HuH-7.5 (cell line): ENCODE results near the gene RBMS3.
A peak's percentile ranks its signal among the peaks of the same experiment; 100 is the strongest.

Experiments used
- DNase-seq: peaks from one replicate; pipeline ENCODE4 v3.0.0; 2011; ENCODE audit warnings: low spot score

Gene RBMS3

DNA sequence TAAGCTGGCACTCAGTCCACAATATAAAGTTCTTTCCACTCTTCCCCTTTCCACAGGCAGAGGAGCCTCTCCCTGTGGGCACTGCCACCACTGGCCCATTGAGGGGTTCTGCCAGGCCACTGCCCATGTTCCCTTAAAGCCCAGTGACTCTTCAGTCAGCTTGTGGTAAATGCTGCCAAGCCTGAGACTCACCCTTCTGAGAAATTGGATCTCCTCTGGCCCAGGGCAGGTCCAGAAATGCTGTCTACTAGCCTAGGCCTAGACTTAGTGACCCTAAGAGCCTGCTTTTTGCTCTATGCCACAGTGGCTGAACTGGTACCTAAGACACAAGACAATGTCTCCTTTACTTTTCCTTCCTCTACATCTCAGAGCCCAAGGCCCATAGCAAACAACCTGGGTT lies 295.8 kb downstream of the RBMS3 start:
- no peak for DNase-seq

DNA sequence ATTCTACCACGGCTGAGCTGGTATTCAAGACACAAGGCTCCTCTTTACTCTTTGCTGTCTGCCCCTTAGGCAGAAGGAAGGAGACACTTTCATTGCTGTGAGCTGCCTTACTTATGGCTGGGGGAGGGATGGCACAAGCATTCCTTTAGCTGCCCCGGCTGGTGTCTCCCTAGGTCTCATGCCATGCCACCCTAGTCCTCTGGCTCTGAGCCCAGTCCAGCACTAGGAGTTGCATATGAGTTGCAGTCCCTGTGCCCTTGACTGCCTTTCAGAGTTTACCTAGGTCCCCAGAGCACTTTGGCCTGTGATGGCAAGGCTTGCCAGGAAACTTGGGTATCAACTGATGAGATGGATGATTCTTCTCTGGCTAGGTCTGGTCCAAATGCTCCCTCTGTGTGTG lies 296.4 kb downstream of the RBMS3 start:
- DNase-seq = no peak

DNA sequence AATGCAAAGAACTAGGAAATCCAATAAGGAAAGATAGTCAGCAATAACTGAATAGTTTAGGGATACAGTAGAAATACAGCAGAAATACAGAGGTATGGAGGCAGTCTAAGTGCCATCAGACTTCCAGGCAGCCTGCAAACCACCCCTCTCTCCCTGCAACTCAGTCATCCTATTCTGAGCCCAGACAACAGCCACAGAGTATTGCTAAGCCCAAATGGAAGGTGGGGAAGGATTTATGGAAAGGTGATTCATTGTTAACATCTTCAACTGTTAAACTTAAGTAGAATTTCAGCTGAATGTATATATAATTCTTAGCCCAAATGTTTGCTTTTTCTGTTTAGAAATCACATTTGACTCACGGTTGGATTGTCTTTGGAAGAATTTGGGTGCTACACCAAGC lies 300.4 kb downstream of the RBMS3 start:
- no peak for DNase-seq

DNA sequence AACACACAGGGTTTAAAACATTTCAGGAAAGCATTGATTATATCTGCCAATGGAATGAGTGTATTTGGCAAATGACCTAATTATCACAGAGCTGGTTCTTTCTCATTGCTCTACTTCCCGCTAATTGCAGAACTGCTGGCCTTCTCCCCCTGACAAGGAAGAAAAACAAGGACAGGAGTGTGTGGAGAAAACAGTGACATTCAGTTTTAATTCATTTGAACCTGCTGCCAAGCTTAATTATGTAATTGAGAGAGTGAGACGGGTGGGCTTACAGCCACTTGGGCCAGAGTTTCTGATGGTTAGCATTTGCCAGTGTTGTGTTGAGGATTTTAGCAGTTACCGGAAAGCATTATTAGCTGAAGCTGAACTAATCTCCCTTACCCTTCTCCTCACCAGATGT lies 301.4 kb downstream of the RBMS3 start:
- no peak for DNase-seq

DNA sequence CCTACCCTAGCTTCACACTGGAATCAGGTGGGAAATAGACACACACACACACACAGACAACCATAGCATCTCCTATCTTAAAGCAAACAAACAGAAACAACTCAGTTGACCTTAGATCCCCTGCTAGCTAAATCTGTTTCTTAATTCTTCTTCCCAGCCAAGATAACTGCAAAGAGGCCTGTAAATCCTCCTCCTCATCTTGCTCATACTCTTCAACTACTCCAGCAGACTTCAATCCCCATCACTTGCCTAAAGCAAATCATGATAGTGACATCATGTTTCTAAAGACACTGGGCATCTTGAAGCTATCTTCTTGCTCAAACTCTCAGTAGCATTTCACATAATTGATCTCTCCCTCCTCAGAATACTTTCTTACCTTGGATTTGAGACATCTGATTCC lies 303.0 kb downstream of the RBMS3 start:
- DNase-seq = no peak

DNA sequence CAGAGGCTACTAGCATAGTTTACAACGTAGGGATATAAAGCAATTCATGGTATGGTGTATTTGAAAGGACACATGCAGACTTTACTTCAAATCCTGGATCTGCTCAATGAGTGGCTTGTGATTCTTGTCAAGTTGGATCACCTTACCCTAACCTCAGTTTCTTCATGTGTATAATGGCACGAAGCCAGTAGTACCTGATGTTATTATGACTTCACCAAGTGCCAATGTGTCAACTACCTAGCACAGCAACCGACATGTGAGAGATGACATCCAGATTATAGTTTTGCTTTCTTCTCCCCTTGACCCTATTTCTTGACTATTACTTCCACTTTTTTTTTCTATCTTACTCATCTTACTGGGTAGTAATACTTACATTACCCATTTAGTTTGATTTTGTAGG lies 304.5 kb downstream of the RBMS3 start:
- no peak for DNase-seq

DNA sequence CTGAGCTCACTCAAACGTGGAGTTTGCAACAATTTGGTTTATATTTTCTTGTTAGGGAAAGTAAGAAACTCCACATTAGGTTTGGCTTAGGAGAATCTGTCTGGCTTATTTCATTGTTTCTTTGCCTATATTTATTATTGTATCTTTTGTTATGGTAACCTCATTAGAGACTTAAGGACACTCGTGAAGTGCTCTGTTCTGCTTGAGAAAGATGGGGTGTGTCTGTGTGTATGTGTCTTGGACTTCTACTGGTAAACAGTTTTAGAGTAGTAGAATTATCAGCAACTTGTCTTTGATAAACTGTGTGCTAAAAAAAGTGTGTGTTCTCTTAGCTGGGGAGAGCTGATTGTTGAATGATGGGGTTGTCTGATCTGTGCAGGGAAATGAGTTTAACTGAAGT lies 306.5 kb downstream of the RBMS3 start:
- DNase-seq = no peak

DNA sequence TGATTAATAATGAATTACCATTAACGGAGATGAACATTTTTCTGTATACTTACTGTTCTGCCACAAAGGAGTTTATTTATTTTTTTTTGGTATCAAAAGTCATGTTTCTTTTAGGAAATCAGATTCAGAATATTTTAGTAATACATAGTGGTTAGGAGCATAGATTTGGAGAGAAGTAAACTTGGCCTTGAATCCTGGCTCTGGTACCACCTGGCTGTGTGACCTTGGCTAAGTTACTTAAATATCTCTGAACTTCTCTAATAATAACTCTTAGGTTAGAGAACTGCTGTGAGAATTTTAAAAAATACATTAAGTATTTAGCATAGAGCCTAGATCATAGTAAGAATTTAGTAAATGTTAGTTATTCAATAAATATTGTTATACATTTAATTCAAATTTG lies 309.1 kb downstream of the RBMS3 start:
- no peak for DNase-seq

DNA sequence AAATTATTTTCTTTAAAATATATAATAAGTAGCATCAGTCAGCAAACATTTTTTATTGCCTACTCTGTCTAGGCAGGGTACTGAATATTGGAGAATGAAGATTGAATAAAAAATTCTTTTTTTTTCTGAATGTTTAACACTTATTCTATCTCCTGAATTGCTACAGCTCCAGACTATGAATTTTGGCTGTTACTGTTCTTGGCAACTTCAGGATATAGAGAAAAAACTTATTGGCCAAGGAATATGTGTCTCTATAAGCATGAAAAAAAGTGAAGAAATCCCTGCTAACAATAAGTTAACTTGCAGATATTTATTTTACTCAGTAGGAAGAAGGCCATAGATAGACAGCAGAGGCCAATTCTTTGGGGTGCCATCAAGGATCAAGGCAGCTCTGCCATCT lies 309.6 kb downstream of the RBMS3 start:
- no peak for DNase-seq

DNA sequence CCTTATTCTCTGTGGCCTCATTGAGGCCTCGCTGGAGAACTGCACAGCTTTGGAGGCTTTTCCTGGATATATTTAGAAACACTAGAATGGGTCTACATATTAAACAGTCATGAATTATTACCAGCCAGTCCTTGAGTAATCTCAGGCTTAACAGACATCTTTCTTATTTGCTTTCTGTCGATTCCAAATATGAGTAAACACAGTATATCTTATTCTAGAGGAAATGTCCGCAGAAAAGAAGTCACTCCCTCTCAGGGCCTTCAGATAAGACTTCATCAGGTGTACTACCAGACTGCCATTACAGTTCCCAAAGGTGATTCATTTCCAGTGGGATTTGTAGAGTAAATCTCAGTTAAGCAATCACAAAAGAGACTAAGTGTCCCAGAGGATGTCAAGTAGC lies 310.7 kb downstream of the RBMS3 start:
- DNase-seq = no peak

DNA sequence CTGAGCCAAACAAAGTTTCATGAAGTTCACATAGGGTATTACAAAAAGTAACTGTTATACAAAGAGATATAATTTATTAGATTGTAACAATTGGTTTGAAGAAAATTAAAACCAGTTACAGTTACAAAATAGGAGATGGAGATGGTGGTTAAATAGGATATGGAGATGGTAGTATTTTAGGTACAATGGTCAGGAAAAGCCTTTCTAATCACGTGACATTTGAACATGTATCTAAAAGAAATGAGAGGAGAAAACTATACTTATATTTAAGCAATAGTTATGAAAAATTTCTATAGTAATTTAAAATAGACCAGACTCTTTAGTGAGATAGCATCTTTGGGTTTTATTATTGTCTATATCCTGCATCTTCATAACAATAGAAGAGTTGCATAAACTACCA lies 312.9 kb downstream of the RBMS3 start:
- DNase-seq = no peak

DNA sequence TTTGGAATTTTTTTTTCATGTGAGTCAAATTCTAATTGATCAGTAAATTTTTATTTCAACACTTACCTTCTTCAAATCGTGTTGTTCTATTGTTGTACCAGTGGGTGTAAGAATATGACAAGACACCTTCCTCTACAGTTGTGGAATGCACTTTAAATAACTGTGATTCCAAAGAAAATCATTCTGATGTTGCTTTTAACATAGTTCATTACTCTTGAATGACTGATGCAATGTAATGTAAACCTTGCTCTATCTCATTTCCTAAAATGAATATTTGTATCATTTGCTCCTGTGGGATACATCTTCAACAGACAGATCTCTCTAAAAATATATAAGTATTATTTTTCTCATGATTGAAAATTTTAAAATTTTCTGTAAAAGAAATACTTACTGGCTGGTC lies 313.4 kb downstream of the RBMS3 start:
- no peak for DNase-seq

DNA sequence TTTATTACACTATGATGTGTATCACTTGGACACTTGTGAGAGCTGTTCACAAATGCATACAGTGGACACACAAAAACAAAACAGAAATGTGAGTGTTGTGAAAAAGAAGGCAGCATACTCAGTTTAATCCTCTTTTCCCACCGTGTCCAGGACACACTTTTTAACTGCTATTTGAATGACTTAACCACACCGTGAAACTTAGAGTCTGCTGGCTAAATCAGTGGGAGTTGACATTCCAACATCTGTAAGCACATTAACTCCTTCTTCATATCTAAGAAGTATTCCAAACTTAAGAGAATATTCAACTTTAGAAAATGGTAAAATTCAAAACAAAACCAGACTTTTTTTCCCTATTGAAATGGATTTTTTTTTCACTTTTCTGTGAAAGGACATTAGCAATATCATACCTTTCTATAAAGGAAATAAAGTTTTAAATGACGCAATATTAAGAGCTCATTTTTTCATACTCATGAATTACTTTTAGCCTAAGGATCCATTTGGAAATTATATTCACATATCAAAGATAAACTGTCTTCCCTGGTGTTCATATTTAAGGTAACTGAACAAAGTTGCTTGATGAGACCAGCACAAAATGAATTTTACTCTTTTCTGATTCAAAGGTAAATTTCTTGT lies 316.6 kb downstream of the RBMS3 start:
- DNase-seq = no peak

DNA sequence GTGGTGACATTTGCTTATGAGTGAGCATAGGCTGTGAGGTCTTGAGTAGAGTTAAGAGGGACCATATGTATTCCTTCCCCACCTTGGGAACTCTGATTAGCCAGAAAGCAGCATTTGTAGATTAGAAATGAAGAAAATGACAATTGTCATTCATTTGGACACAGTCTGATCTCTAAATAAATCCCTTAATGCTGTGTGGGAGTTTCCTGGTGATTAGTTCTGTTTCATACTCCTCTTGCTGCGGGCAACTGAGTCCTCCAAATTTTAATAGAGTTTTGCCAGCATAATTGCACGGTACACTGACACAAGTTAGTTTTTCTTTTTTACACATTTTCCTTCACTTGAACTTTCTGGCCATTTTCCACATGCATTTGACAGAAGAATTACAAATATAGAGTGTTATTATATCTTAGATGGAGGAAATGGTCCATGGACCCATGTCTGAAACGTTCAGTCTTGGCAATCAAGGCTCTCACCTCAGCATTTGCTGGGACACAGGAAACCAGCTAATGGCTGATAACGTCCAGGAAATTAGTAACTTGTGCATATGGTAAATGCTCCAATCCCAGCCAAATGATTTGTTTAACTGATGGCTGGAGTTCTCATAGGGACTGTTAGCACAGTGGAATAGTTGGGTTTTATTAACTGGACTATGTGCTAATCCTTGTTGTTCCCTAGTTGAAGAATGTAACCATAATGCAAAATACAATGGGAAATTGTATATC lies 321.2 kb downstream of the RBMS3 start:
- no peak for DNase-seq

DNA sequence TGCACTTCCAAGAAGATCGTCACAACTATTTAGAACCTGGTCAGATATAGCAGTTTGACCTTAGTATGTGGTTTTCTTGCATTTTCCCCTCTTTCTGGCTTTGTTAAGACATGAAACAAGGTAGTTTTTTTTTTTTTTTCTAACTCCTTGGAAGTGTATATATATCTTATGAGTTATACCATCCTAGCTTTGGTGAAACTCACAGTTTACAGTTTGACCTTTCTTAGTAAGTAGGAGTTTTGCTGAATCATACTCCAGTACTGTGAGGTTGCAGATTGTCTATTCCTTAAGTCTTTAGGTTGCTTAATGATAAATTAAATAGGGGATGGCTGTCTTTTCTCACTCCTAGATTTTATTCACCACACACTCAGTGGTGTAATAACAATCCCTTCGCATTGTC lies 325.0 kb downstream of the RBMS3 start:
- DNase-seq = no peak

DNA sequence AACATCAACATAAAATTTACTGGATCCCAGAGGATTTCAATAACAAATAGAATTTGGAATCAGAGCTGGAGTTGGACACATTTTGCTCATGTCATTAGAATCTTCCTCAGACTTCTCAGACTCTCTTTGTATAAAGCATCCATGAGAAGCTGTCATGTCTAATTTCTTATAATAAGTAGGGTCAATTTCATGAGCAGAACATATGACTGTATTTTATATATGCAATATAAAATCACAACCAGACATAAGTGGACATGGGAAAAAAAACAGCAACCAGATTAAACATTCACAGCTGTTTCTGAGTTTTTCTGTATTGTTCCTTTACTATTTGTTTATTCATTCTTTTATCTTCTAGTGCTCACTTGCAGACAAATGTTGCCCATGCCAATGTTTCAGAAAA lies 325.5 kb downstream of the RBMS3 start:
- DNase-seq = no peak

DNA sequence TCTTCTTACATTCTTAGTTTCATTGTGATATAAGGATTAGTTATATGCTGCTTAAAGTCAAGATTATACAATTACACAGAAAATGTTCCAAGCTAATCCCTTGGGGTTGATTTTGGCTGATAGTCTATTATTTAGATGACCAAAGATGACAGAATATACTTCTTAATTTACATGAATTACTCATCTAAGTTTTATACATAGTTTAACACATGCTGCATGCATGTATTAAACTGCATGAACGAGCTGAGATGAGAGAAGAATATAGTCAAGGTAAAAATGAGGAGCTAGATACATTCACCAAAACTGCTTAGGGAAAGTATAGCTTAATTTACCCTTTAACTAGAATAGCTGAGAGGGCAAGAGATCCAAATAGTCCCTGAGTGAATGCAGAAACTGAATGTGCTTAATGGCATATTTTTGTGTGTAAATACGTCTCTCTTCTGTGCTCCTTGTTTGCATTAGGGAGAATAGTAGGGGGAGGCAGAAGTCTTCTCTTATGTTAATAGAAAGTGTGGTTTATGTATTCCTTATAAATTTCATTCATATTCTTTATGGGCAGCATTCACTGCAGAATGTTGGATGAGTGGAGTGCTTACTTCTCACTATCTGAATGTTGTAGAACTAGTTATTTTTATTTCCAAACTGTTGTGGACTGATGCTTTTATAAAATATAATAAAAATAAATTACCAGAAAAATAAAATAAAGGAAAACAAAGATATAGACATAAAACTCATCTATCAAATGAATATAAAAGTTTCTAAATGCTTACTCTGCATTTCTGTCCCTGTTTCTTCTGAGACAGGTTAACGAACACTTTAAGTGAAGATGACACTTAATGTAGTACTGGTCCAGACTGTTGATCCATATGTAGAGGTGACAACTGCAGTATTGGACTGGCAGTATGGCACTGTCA lies 327.8 kb downstream of the RBMS3 start:
- no peak for DNase-seq

DNA sequence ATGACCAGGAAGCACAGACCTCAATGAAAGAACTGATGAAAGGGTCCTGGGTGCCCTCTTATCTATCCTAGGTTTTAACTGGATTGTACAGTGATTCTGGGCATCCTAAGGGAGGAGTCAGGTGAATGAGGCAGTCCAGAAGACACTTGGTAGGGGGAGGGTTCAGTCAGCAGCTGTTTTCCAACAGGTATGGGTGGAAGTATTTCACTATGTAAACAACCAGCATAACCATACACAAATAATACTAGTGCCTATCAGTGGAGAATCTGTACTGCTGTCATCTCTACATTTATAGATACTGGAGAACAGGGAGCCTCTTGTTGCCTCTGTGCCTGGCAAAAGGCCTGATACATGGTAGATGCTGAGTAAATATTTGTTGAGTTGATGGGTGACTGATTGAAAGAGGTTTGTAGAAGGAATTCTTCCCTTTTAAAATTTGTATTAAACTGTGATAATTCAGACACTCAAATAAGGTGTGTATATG lies 328.5 kb downstream of the RBMS3 start:
- DNase-seq = peak; percentile 5

DNA sequence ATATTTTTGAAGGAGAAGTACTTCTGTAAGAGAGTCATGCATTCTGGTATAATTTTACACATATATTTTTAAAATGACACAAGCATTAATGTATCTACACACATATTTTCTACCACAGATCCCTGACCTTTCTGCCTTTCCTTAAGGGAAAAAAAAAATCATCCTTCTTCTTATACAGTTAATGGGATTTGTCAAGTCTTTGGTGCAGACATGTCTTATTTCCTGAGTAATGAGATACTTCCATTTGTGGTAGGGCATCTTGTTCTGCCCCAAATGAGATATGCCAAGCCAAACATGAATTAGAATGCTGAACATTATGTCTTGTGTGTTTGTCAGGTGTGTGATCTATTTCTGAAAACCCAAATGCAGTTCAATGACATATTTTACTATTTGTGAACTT lies 329.9 kb downstream of the RBMS3 start:
- no peak for DNase-seq

DNA sequence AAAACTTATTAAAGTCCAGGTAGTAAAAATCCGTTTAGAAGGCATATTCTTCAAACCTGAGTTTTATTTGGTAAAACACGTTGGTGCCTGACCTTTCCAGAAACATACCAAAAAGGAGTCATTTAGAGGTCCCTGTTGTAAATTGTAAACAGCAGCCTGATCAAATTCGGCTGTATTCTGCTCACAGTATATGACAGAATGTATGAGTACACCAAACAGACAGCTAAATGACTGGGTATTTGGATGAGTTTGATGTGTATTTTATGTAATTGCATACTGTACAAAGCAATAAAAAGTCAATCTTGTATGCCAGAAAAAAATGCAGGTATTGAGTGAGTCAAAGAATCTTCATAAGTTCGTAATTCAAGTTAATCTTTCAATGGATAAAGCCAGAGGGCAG lies 330.4 kb downstream of the RBMS3 start:
- DNase-seq = no peak

DNA sequence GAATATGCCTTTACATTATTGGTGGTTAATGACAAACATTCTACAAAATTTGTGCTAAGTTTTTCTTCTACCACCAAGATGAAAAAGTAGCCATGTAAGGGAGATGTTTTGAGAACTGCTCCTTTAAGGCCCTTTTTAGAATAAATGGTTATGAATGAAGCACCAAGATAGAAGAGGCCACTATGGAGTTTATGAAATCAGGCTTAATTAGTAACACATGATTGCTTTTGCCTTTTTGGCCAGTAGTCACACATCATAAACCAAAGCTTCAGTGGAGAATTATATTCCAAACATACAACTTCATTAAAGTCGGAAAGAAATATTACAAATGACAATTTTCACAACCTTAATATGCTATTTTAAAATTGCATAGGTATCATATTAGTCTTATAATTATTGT lies 331.7 kb downstream of the RBMS3 start:
- no peak for DNase-seq

DNA sequence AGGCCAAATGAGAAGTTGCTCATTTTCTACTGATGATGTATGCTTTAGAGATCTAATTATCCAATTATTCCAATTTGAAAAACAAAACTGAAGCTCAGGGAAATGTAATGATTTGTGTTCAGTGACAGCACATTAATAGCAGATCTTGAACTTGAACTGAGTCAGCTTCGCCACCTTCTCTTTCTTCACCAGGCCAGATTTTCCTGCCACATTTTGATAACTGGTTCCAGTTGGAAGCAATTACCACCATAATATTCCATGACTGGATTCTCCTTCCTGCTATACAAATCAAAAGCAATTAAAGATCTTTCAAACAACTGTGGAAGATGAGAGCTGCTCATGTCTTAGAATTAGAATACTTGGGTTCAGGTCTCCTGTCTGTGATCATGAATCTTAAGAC lies 334.1 kb downstream of the RBMS3 start:
- DNase-seq = no peak
